Activated naive CD4-positive, alpha-beta T cell treated with anti-CD3 and anti-CD28 coated beads, Interleukin-2, amount 10 ng/mL, durations not matched to agents 7 days and 5 days (primary cell): ENCODE data around the gene APOA4.

ENCODE experiments used
- CTCF ChIA-PET: fragments of 350-600 bp; sonication (Branson Sonifier 250); formaldehyde crosslinking; loops from one replicate; lab custom pipeline; 2021; ENCODE audit warnings: antibody characterized with exemption; lab: Charles Lee
- DNase-seq: peaks from one replicate; pipeline ENCODE4 v3.0.0-alpha.2; 2020
- H3K27ac Mint-ChIP-seq: one replicate; pipeline ENCODE4 v1.8.0; 2021; ENCODE audit warnings: mild to moderate bottlenecking, moderate library complexity, mixed read lengths
- H3K27me3 Mint-ChIP-seq: one replicate; pipeline ENCODE4 v1.8.0; 2021; ENCODE audit warnings: mild to moderate bottlenecking, mixed read lengths
- H3K36me3 Mint-ChIP-seq: one replicate; pipeline ENCODE4 v1.8.0; 2021; ENCODE audit warnings: mixed read lengths
- H3K4me1 Mint-ChIP-seq: one replicate; pipeline ENCODE4 v1.8.0; 2021; ENCODE audit warnings: mixed read lengths
- H3K4me3 Mint-ChIP-seq: one replicate; pipeline ENCODE4 v1.8.0; 2021; ENCODE audit warnings: mild to moderate bottlenecking, moderate library complexity, mixed read lengths
- H3K9me3 Mint-ChIP-seq: one replicate; pipeline ENCODE4 v1.8.0; 2021; ENCODE audit warnings: mixed read lengths

The APOA4 gene

DNA sequence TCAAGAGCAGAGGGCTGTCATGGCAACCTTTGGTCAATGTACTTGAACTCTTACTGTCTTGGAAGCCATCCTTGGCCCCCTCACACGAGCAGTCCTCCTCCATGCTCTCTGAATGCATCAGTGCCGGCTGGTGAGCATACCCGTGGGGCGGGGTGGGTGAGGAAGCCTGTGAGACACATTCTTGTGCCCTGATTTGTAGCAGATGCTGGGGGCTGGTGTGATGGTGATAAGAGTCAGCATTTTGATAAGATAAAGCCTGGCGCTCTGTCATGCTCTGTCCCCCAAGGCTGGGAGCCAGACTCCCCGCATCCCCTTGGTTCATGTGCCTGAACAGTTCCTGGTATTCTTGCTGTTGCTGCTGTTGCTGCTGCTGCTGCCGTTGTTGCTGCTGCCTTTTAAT, 34.8 kb upstream of the APOA4 start:
- Mint-ChIP-seq H3K27ac (peak overlapping the region; percentile 28), H3K9me3 (no peaks in the 10 kb centered on the region), H3K27me3 (no peaks in the 10 kb centered on the region), H3K4me1 (peaks cover 42% of the 10 kb centered on the region), H3K36me3 (peaks cover 69% of the 10 kb centered on the region), H3K4me3 (no peak overlapping the region)
- CTCF ChIA-PET: interaction anchor here (2.5 kb wide), 1 partner anchor 22 kb away, joined by 15 read pairs; no protein-coding TSS in a partner anchor
- no peak for DNase-seq

DNA sequence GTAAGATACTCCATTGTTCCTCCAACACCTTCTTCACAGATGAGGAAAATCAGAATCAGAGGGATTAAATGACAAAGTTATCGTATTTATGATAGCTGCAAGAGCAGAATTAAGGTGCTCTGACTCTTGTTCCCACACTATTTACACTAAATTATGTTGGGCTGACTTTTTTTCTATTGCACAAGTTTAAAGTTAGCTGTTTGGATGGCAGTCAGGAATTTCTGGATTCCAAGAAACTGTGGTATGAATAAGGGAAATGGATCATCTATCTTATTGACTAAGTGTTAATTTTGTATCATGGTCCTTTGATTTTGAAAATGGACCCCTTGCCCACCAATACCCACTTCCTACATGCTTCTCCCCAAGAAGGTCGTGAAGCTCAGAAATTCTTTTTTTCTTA, 34.2 kb upstream of the APOA4 start:
- no peak for DNase-seq
- peaks cover 75% of the 10 kb centered on the region for H3K36me3 Mint-ChIP-seq
- H3K9me3 Mint-ChIP-seq: no peaks in the 10 kb centered on the region
- peaks cover 49% of the 10 kb centered on the region for H3K4me1 Mint-ChIP-seq
- CTCF ChIA-PET: interaction anchor here (1.0 to 2.5 kb wide), 2 partner anchors 21 to 114 kb away, joined by 3 to 15 read pairs; no protein-coding TSS in a partner anchor
- H3K4me3 Mint-ChIP-seq: no peak overlapping the region
- no peaks in the 10 kb centered on the region for H3K27me3 Mint-ChIP-seq
- no peak overlapping the region for H3K27ac Mint-ChIP-seq

GRCh38 chr11:116856423-116856822, 33.3 kb upstream of the APOA4 start:
- no peak for DNase-seq
- Mint-ChIP-seq H3K36me3 (peaks cover 67% of the 10 kb centered on the region), H3K27me3 (no peaks in the 10 kb centered on the region), H3K4me3 (no peak overlapping the region), H3K27ac (peak overlapping the region; percentile 72), H3K4me1 (peaks cover 54% of the 10 kb centered on the region), H3K9me3 (no peaks in the 10 kb centered on the region)
- CTCF ChIA-PET: interaction anchor here (1.0 to 2.5 kb wide), 2 partner anchors 20 to 113 kb away, joined by 3 to 15 read pairs; no protein-coding TSS in a partner anchor

GRCh38 chr11:116855413-116855812, 32.3 kb upstream of the APOA4 start:
- peaks cover 61% of the 10 kb centered on the region for H3K36me3 Mint-ChIP-seq
- no peaks in the 10 kb centered on the region for H3K9me3 Mint-ChIP-seq
- CTCF ChIA-PET: interaction anchor here (2.5 to 5.9 kb wide), 3 partner anchors 14 to 19 kb away, joined by 11 to 57 read pairs (median 15); partner anchors contain the start of gene APOA1
- peaks cover 64% of the 10 kb centered on the region for H3K4me1 Mint-ChIP-seq
- H3K27ac Mint-ChIP-seq: peak overlapping the region; percentile 80
- no peak overlapping the region for H3K4me3 Mint-ChIP-seq
- peak; percentile 36 for DNase-seq
- no peaks in the 10 kb centered on the region for H3K27me3 Mint-ChIP-seq

DNA sequence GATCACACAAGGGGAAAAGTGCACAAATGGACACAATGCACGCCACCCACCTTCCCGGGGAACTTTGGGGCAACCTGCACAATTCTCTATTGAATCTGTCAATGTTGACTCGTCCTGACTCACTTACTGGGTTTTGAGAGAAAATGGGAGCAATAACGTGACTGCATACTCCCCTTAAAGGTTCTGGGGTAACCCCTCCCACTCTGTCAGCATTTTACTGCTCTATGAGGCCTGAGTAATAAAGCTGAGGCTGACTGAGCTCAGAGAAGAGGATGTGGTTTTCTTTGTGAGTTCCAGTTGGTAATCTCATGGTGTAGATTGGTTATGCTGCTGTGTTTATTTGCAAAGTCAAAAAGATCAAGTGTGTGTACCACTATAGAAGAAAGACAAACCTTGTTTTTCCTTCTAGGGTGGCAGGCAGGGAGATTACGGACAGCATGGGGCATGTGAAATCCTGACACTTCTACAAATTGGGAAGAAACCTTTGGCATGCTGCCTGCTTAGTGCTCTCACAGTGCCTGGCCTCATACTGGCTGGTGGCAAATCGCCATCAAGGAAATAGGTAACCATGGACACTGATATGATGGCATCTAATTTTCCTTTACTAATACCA, 30.5 kb upstream of the APOA4 start:
- CTCF ChIA-PET: interaction anchor here (0.9 to 5.9 kb wide), 6 partner anchors 11 to 253 kb away, joined by 3 to 57 read pairs (median 11); partner anchors contain the start of genes APOA1 and APOA5
- H3K27me3 Mint-ChIP-seq: no peaks in the 10 kb centered on the region

DNA sequence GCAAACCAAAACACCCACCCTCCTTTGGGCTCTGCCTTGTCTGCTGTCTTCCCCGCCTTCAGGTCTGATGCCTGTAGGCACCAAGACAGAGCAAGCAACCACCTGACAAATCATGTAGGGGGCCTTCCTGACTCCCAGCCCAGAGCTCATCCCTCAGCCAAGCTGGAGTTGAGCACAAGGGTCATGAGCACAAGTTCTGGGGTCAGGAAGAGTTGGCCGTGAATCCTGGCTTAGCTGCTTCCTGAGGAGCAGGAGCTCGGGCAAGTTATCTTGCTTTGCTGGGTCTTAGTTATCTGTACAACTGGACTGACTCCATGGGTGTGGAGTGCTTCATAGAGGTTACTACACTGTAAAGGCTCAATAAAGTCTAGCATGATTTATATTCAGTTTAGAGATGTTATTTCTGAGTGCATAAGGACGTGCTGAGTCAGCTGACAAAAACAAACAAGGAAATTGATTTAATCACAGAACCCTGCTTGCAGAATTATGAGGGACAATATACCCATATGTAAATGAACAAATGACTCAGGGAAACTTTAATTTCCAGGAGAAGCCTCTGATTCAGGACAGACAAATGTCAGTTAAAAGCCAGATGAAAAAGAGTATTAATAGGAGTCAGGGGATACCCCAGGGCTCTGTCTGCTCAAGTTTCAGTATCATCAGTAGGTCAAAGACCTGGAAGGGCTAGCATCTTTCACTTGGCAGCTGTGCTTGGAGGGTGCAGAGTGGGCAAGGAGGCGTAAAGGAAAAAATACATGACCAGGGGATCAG, 29.3 kb upstream of the APOA4 start:
- peak overlapping the region; percentile 96 for H3K27ac Mint-ChIP-seq
- H3K4me1 Mint-ChIP-seq: peaks cover 74% of the 10 kb centered on the region
- CTCF ChIA-PET: interaction anchor here (2.8 to 5.9 kb wide), 4 partner anchors 11 to 254 kb away, joined by 11 to 57 read pairs (median 12); partner anchors contain the start of genes APOA1 and APOA5
- no peaks in the 10 kb centered on the region for H3K9me3 Mint-ChIP-seq
- no peak for DNase-seq
- peak overlapping the region; percentile 63 for H3K4me3 Mint-ChIP-seq
- no peaks in the 10 kb centered on the region for H3K27me3 Mint-ChIP-seq
- H3K36me3 Mint-ChIP-seq: peaks cover 58% of the 10 kb centered on the region

More for the DNA sequence above, 30.5 kb upstream of the APOA4 start:
- Mint-ChIP-seq H3K4me3 (peak overlapping the region; percentile 2), H3K9me3 (no peaks in the 10 kb centered on the region), H3K27ac (peak overlapping the region; percentile 96), H3K36me3 (peaks cover 65% of the 10 kb centered on the region), H3K4me1 (peaks cover 74% of the 10 kb centered on the region)
- peak; percentile 73 for DNase-seq

GRCh38 chr11:116851626-116852025, 28.5 kb upstream of the APOA4 start:
- Mint-ChIP-seq H3K36me3 (peaks cover 57% of the 10 kb centered on the region), H3K4me3 (peak overlapping the region; percentile 63), H3K27me3 (no peaks in the 10 kb centered on the region), H3K9me3 (no peaks in the 10 kb centered on the region), H3K27ac (peak overlapping the region; percentile 96), H3K4me1 (peaks cover 69% of the 10 kb centered on the region)
- DNase-seq: peak; percentile 73
- CTCF ChIA-PET: interaction anchor here (0.9 to 5.9 kb wide), 4 partner anchors 12 to 255 kb away, joined by 3 to 57 read pairs (median 10); partner anchors contain the start of genes APOA1 and APOA5

DNA sequence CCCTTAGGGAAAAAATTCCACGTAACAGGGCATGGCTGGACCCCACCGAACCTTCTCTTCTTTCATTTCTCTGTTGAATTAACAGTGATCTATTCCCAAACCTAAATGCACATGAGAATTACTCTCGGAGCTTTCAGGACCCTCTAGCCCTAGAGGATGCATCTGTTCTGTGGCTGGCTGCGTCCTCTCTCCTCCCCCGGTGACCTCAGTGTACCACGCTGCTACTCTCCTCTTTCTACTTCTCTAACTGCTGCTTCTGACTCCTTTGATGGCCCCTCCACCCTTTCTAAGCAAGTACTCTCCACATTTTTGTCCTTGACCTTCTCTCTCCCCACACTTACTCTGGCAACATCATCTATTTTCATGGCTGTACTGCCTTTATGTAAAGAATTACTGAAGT, 26.4 kb upstream of the APOA4 start:
- peaks cover 51% of the 10 kb centered on the region for H3K4me1 Mint-ChIP-seq
- H3K36me3 Mint-ChIP-seq: peaks cover 58% of the 10 kb centered on the region
- no peaks in the 10 kb centered on the region for H3K27me3 Mint-ChIP-seq

DNA sequence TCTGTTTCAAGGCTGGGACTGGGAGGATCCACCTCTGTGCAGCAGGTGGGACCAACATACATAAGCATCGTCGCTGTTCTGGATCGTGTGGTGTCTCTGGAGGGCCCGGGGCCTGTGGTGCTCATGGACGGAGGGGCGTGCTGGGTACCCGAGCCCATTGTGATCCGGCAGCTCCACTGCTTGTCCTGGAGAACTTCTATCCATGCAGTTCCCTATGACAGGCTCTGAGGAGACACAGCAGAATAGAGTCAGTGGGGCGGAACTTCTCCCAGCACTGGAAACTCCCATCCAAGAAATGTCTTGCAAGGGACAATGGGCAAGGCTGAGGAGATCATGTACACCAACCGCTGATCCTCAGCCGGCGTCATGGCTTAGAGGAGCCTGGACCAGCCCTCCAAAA, 26.0 kb upstream of the APOA4 start:
- CTCF ChIA-PET: interaction anchor here (1.3 to 1.4 kb wide), 2 partner anchors 13 to 256 kb away, joined by 3 to 4 read pairs; no protein-coding TSS in a partner anchor
- H3K4me1 Mint-ChIP-seq: peaks cover 46% of the 10 kb centered on the region

More for the DNA sequence above, 26.4 kb upstream of the APOA4 start:
- DNase-seq: no peak
- peak overlapping the region; percentile 20 for H3K27ac Mint-ChIP-seq
- CTCF ChIA-PET: interaction anchor here (1.3 to 5.9 kb wide), 3 partner anchors 13 to 256 kb away, joined by 3 to 57 read pairs (median 4); partner anchors contain the start of gene APOA1
- H3K9me3 Mint-ChIP-seq: no peaks in the 10 kb centered on the region
- H3K4me3 Mint-ChIP-seq: no peak overlapping the region

GRCh38 chr11:116847612-116848011, 24.5 kb upstream of the APOA4 start:
- H3K27ac Mint-ChIP-seq: no peak overlapping the region
- no peaks in the 10 kb centered on the region for H3K27me3 Mint-ChIP-seq
- no peak for DNase-seq
- no peaks in the 10 kb centered on the region for H3K9me3 Mint-ChIP-seq
- peaks cover 32% of the 10 kb centered on the region for H3K4me1 Mint-ChIP-seq
- CTCF ChIA-PET: interaction anchor here (1.0 kb wide), 1 partner anchor 11 kb away, joined by 3 read pairs; no protein-coding TSS in a partner anchor
- peaks cover 60% of the 10 kb centered on the region for H3K36me3 Mint-ChIP-seq
- H3K4me3 Mint-ChIP-seq: no peak overlapping the region

More for the DNA sequence above, 26.0 kb upstream of the APOA4 start:
- Mint-ChIP-seq H3K27ac (no peak overlapping the region), H3K27me3 (no peaks in the 10 kb centered on the region), H3K4me3 (no peak overlapping the region), H3K9me3 (no peaks in the 10 kb centered on the region), H3K36me3 (peaks cover 55% of the 10 kb centered on the region)
- DNase-seq: no peak

GRCh38 chr11:116844722-116845121, 21.6 kb upstream of the APOA4 start:
- Mint-ChIP-seq H3K4me3 (no peak overlapping the region), H3K4me1 (peaks cover 8% of the 10 kb centered on the region), H3K27me3 (no peaks in the 10 kb centered on the region), H3K36me3 (peaks cover 48% of the 10 kb centered on the region), H3K9me3 (no peaks in the 10 kb centered on the region), H3K27ac (no peak overlapping the region)
- CTCF ChIA-PET: no interaction called here
- DNase-seq: no peak

DNA sequence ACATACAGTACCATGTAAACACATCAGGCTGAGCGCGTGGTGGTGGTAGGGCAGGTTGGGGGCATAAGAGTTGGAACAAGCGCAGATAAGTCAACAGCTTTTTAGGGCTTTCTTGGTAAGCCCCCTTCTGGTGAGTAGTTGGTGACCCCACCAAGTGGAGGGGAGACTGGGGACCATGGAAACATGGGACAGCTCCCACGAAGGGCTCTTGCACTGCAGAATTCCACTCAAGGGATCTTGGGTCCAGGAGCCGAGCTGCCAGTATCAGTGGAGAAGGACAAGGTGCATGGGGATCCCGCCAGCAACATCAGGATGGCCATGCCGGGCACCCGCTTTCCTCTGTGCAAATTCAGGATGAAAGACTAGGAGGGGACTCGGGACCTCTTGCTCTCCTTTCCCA, 20.6 kb upstream of the APOA4 start:
- no peaks in the 10 kb centered on the region for H3K27me3 Mint-ChIP-seq
- no peak for DNase-seq
- H3K9me3 Mint-ChIP-seq: no peaks in the 10 kb centered on the region
- CTCF ChIA-PET: interaction anchor here (0.9 kb wide), 1 partner anchor 52 kb away, joined by 3 read pairs; the partner anchor contains the start of gene APOA5
- H3K4me1 Mint-ChIP-seq: peaks cover 5% of the 10 kb centered on the region
- no peak overlapping the region for H3K27ac Mint-ChIP-seq
- peaks cover 39% of the 10 kb centered on the region for H3K36me3 Mint-ChIP-seq
- no peak overlapping the region for H3K4me3 Mint-ChIP-seq

DNA sequence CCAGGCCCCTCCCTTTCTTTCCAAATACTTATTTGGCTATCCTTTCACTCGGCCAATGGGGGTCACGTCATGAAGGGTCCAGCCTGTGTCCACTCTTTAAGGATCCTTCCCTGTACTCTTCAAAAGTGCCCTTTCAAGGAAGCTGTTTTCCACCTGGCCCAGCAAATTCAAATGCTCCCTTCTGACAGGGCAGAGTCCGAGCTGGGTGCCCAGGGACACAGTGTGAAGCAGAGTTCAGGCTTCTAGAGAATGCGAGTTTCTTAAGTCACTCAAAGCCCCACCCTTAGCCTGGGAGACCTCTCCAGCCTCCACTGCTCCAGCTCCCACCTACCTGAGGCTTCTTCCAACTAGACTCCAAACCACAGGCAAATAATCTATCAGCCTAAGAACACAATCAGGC, 19.8 kb upstream of the APOA4 start:
- H3K27me3 Mint-ChIP-seq: no peaks in the 10 kb centered on the region
- H3K36me3 Mint-ChIP-seq: peaks cover 36% of the 10 kb centered on the region
- no peak overlapping the region for H3K27ac Mint-ChIP-seq
- no peak for DNase-seq
- H3K4me1 Mint-ChIP-seq: peaks cover 5% of the 10 kb centered on the region
- H3K9me3 Mint-ChIP-seq: no peaks in the 10 kb centered on the region
- CTCF ChIA-PET: interaction anchor here (0.9 kb wide), 1 partner anchor 52 kb away, joined by 3 read pairs; the partner anchor contains the start of gene APOA5
- no peak overlapping the region for H3K4me3 Mint-ChIP-seq

GRCh38 chr11:116842117-116842516, 19.0 kb upstream of the APOA4 start:
- DNase-seq: no peak
- no peak overlapping the region for H3K4me3 Mint-ChIP-seq
- no peaks in the 10 kb centered on the region for H3K9me3 Mint-ChIP-seq
- no peaks in the 10 kb centered on the region for H3K27me3 Mint-ChIP-seq
- CTCF ChIA-PET: interaction anchor here (0.8 to 3.1 kb wide), 2 partner anchors 12 to 224 kb away, joined by 3 to 11 read pairs; no protein-coding TSS in a partner anchor
- peaks cover 31% of the 10 kb centered on the region for H3K36me3 Mint-ChIP-seq
- H3K27ac Mint-ChIP-seq: no peak overlapping the region
- peaks cover 5% of the 10 kb centered on the region for H3K4me1 Mint-ChIP-seq
